HTERT RPE-1 (cell line): ENCODE measurements around the gene ZC3H4.

Experiments
- in situ Hi-C: fragments of 300-500 bp; cut with MboI; formaldehyde crosslinking; loops from 4 replicates; pipeline ENCODE4 v1.14.3; 2020; ENCODE audit warnings: low sequenced_read_pairs

Gene ZC3H4

DNA sequence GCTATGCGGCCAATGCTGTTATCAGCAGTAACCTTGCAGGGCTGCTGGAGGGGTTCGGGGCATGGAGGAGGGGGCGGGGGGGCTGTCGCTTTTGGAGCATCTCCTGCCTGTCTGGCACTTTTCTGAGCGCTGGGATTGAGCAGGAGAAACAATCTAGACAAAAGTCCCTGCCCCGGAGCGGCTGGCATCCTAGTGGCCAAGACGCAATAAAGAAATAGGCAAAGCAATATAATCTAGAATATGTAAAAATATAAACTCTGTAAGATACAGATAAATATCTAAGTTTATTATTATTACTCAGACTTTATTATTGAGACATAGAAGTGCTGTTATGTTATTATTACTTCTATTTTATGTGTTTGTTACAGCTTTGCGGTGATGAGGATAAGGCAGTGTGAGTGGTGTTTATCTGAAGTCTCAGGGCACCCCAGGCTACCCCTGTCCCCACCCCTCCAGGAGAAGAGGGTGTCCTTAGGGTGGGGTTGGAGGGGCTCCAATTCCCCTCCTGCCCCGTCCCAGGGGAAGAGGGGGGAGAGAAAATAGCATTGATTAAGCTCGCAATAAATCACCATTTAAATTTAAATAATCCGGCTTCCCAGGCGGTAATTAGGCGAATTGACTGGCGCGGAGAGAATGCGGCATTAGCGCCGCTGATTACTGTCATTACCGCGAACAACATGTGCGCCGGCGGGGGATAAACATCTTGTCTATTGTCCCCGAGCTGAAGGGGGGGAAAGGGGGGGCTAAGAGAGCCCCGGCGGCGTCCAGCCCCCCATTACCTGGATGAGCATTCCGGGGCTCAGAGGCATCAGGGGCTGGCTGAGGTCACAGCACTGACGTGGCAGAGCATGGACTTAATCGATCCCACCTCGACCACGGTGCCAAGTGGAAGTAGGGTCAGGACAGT lies 90.8 kb downstream of the ZC3H4 start:
- in situ Hi-C loops = no loop called here

DNA sequence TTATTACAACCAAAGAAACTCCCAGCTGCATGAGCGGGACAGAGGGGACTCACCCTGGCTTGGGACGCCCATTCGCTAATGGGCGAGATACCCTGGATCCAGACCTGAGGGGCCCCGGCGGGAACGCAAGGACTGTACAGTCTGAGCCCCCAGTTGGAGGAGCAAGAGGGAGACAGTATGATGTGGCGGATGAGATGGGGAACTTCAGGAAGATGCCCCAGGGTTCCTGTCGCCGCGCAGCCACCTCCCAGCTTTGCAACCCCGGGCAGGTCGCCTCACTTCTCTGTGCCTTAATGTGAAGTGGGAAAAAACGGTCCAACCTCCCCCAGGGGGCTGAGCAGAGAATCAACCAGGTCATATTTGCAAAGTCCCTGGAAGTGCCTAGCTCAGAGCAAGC lies 91.4 kb downstream of the ZC3H4 start:
- in situ Hi-C loops = no loop called here

DNA sequence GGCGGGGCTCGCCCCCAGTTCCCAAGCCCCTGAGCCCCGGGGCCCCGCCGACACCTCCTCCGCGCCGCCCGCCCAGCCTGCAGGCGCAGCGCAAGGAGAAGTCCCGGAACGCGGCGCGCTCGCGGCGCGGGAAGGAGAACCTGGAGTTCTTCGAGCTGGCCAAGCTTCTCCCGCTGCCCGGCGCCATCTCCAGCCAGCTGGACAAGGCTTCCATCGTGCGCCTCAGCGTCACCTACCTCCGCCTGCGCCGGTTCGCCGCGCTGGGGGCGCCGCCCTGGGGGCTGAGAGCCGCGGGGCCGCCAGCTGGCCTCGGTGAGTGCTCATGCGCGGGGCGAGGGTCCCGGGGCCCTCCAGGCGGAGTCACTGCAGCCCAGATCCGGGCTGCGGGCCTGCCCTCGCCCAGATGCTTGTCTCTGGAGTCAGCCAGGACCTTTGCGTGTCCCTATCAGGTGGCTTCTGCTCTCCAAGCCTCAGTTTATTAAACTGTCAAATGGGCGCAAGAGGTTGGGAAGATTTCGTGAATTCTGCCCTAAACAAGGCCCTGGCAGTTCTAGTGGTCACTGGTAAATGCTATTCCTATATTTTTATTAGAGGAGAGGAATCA lies 91.9 kb downstream of the ZC3H4 start:
- in situ Hi-C loops = no loop called here

DNA sequence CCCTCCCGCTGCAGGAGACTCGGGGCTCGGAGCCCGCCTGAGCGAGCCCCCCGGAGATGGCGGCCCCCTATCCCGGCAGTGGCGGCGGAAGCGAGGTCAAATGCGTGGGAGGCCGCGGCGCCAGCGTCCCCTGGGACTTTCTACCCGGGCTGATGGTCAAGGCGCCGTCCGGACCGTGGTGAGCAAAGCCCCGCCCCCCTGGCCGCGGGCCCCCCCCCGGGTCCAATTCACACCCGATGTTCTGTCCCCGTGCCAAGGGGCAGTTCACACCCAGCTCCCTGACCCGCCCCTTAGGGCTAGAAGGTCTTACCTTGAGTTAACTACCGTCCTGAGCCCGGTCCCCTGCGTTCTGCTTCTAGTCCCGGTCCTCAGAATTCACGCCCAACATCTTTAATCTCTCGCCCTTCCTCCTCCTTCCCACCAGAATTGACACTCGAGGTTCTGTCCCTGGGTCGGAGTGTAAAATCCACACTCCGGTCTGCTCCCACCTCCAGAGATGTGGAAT lies 92.5 kb downstream of the ZC3H4 start:
- in situ Hi-C loops = no loop called here

DNA sequence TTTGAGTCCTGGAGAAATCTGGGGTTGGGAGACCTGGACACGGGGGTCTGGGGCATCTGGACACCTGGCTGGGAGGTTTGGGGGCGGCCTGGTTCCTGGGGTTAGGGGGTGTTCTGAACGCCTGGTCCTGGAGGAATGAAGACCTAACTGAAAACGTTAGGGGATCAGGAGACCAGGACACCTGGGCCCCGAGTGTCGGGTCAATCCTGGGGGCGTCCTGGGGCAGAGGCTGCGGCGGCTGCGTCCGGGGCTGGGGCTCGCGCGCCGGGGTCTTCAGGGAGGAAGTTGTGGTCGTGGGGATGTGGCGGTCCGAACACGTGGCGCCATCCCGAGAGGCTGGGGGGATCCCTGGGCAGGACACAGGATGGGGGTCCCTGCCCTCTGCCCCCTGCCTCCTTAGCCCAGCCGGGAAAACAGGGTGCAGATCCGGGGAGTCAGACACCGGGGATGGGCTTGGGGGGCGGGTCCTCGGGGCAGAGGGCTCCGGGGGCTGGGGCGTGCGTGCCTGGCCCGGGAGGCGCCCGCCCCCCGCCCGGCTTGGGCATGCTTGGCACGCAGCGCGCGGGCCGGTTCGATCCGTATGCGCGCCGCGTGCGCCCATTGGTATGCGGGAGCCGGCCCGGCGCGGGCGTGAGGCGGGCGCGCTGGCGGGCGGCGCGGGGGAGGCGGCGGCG lies 93.3 kb downstream of the ZC3H4 start:
- in situ Hi-C loops = no loop called here

DNA sequence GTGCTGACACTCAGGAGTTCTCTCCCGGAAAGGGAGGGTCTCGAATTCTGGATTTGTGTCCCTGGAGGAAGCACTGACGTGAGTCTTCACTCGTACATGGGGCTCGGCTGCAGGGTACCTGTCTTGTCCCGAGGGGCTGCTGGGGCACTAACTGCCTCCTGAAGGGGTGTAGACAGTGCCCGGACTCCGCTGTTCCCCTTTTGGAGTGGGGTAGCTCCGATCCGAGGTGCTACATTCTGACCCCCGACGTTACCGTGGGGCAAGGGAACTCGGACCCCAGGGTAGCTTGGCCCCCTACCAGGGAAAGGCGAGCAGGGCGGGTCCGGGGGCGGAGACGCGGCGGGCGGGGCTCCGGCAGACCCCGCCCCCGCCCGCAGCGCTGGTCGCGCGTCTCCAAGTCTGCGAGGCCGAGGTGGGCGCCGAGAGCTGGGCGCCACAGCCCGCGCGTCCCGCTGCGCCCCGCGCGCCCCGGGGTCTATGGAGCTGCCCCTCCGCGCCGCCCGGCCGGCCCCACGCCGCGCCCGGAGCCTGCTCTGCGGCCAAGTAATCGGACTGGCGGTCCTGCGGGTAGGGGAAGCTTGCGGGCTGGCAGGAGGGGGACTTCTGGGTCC lies 94.0 kb downstream of the ZC3H4 start, which contains the start of gene NPAS1:
TSS of gene NPAS1 (plus strand) at position 407 of the 611 bp plus-strand sequence. CDS start 1,211 bp downstream, outside the sequence.
- in situ Hi-C loops = no loop called here

DNA sequence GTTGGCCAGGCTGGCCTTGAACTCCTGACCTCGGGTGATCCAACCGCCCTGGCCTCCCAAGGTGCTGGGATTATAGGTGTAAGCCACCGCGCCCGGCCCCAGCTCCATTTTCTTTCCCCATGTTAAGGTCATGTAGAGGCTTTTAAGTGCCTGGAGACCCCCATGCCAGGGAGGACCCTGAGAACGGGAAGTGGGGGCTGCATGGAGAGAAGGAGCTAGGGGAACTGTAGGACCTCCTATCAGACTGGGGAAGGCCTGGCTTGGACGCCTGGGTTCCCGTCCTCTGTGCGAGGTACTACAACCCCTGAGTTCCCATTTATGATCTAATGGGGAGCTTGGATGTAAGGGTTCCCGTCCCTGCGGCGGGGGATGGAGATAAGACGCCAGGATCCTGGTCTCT lies 94.7 kb downstream of the ZC3H4 start:
- in situ Hi-C loops = no loop called here
